Adrenal gland (tissue), 12 donors: Measurements from ENCODE around the gene PAX5. TPM values are rescaled to one million over a fixed set of nuclear protein-coding genes. Genes with fewer than 3 reads are reported as not detected.

Source experiments
- DNase-seq, 7 donors: peaks; one replicate each; pipeline ENCODE4 v3.0.0-alpha.2; 2019 to 2020
- H3K27ac ChIP-seq, 5 donors: fragments of 200-600 bp; sonication (generic) in 4 of 5; 1 replicate in 3 of 5; 2 replicates in 2 of 5; pipeline versions ENCODE4 v1.5.1 to v1.8.0; 2016 to 2020; ENCODE audit warnings: mild to moderate bottlenecking in 1 of 5
- H3K27me3 ChIP-seq: fragments of 200-600 bp; 2 replicates; pipeline ENCODE4 v1.8.0; 2021
- H3K36me3 ChIP-seq, 2 donors: fragments of 200-600 bp; replicated peaks in 1 of 2; 1 replicate in 1 of 2; 2 replicates in 1 of 2; pipeline versions ENCODE4 v1.5.1 to v1.8.0; 2018 to 2022
- H3K4me1 ChIP-seq, 2 donors: fragments of 200-600 bp; replicated peaks in 1 of 2; 1 replicate in 1 of 2; 2 replicates in 1 of 2; pipeline versions ENCODE4 v1.5.1 to v1.8.0; 2018 to 2021
- H3K4me3 ChIP-seq, 4 donors: fragments of 200-600 bp; sonication (generic) in 3 of 4; one replicate each; pipeline ENCODE4 v1.5.1; 2016 to 2018
- H3K9me3 ChIP-seq, 3 donors: fragments of 200-600 bp; sonication (generic) in 1 of 3; replicated peaks in 1 of 3; 1 replicate in 2 of 3; 2 replicates in 1 of 3; pipeline versions ENCODE4 v1.5.1 to v1.8.0; 2016 to 2021
- POLR2A ChIP-seq, 2 donors: fragments of 450-650 bp; IDR thresholded peaks; one replicate each; pipeline ENCODE4 v1.6.1; 2017; ENCODE audit warnings: antibody characterized with exemption in 2 of 2, mild to moderate bottlenecking in 2 of 2, moderate library complexity in 1 of 2
- WGBS, 4 donors: extraction: QIAGEN DNeasy Blood & Tissue Kit in 2 of 4; methylation state at CpG; one replicate each; pipeline versions ENCODE4 v1.1.5 to v1.1.7; 2013 to 2017; 5-methylcytosine and 5-hydroxymethylcytosine counted together
- intact Hi-C, 2 donors: fragments of 100-400 bp; cut with DNase I; formaldehyde crosslinking; loops; one replicate each; pipeline versions ENCODE4 v1.14.1 to v1.15.0; 2022 to 2023
- polyA plus RNA-seq, 3 donors: library from polyadenylated mRNA; stranded (reverse); fragments of 200-250 nt in 2 of 3; fragments of 350-450 nt in 1 of 3; fragmentation: Illumina TruSeq in 1 of 3; extraction: RNeasy Lipid Tissue Mini Kit (QIAGEN cat#74804) in 1 of 3; gene quantifications; one replicate each; pipeline ENCODE4 v1.2.3, GENCODE V29; 2013 to 2014
- total RNA-seq, 9 donors: library from RNA; depleted of rRNA in 4 of 9; stranded (reverse); fragments of >200 nt in 4 of 9; fragments of 120-200 nt in 1 of 9; fragmentation: NEBNext Ultra II Directional in 1 of 9; extraction: Animal tissue kit (Norgen Biotek cat#: 25700) in 1 of 9; gene quantifications; one replicate each; pipeline versions ENCODE4 v1.1.0 to v1.2.4, GENCODE V29; 2013 to 2023
- TF ChIP-seq, protein P1 (sequence below), 6 experiments: fragments of 450-650 bp in 4 of 6; fragments of 200-600 bp in 2 of 6; sonication (generic) in 1 of 6; IDR thresholded peaks; 1 replicate in 5 of 6; 2 replicates in 1 of 6; pipeline versions ENCODE4 v1.5.1 to v1.8.0; 2016 to 2021; ENCODE audit warnings: antibody characterized with exemption in 6 of 6, mild to moderate bottlenecking in 2 of 6, moderate library complexity in 1 of 6
- donor health status: healthy with polysubstance abuse.
- donor health status: Bipolar disorder and iron deficiency.
- donor health status: DM: yes; HTN: yes; CAD: no.
- donor health status: DM: no; HTN: no; CAD: no.
- donor health status: DM: no; HTN: no; CAD: no.
- donor health status: DM: yes; HTN: yes; CAD: no.

Gene PAX5
- total and polyA plus RNA-seq, 12 donors: under 0.01 to 0.22 (median 0.09) TPM; not detected in 6

DNA sequence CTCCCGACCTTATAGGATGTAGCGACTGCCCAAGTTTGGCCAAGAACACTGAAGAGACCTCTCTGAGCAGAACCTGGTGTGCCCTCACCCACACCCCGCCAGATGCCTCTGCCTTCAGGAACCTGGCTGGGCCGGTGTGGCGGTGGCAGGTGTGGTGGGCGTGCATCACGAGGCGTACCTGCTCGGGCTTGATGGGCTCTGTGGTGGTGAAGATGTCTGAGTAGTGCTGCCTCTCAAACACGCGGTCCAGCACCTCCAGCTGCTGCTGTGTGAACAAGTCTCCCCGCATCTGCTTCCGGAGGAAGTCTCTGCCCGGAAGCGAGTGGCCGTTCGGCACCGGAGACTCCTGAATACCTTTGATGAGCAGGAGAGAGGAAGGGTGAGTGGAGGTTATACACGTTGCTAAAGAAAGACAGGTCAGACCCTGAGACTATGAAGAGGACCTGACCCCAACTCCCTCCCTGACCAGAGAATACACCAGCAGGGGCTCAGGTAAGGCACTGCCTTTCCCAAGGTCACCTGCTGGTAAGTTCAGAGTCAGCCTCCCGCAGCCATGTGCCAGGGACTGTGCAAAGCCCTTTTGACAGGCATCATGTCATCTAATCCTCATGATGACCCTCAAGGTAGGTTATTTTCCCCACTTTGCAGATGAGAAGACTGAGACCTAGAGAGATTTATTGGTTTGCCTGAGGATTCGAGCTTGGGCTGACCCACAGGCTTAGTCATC is 67.5 kb downstream of the PAX5 start:
- intact Hi-C loops: no loop called here
- Histone ChIP-seq H3K36me3 (no peaks in the 10 kb centered on the region), H3K9me3 (no peaks in the 10 kb centered on the region), H3K4me3 (no peak overlapping the region), H3K27me3 (no peaks in the 10 kb centered on the region), H3K4me1 (no peaks in the 10 kb centered on the region), H3K27ac (no peak overlapping the region)
- 81 to 89% (median 87%) methylated on average over 9 to 21 of the region's 21 CpGs for WGBS, 4 donors
- no peak for DNase-seq
- no peak for TF ChIP-seq POLR2A (IDR thresholded peaks at IDR 0.05)
- TF ChIP-seq, protein P1, sequence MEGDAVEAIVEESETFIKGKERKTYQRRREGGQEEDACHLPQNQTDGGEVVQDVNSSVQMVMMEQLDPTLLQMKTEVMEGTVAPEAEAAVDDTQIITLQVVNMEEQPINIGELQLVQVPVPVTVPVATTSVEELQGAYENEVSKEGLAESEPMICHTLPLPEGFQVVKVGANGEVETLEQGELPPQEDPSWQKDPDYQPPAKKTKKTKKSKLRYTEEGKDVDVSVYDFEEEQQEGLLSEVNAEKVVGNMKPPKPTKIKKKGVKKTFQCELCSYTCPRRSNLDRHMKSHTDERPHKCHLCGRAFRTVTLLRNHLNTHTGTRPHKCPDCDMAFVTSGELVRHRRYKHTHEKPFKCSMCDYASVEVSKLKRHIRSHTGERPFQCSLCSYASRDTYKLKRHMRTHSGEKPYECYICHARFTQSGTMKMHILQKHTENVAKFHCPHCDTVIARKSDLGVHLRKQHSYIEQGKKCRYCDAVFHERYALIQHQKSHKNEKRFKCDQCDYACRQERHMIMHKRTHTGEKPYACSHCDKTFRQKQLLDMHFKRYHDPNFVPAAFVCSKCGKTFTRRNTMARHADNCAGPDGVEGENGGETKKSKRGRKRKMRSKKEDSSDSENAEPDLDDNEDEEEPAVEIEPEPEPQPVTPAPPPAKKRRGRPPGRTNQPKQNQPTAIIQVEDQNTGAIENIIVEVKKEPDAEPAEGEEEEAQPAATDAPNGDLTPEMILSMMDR (IDR thresholded peaks at IDR 0.05): no peak

DNA sequence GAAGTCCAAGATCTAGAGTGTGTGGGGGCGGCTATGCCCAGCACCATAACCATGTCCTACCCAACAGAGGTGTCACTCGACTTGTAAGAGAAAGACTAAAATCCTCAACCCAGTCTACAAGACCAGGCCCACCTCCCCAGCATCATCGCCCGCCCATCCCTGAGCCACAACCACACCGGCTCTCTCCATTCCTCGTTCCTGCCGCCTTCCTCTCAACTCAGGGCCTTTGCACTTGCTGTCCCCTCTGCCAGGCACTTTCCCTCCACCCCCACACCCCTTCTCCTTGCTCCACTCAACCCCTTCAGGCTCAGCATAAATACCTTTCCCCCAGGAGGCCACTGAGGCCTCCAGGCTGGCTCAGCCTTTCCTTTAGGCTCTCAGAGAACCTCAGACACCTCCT is 69.3 kb downstream of the PAX5 start:
- Histone ChIP-seq H3K27ac (no peak overlapping the region), H3K27me3 (no peaks in the 10 kb centered on the region), H3K4me3 (no peak overlapping the region), H3K9me3 (no peaks in the 10 kb centered on the region), H3K4me1 (no peaks in the 10 kb centered on the region), H3K36me3 (no peaks in the 10 kb centered on the region)
- TF ChIP-seq, protein P1 (IDR thresholded peaks at IDR 0.05): no peak
- TF ChIP-seq POLR2A (IDR thresholded peaks at IDR 0.05): no peak
- intact Hi-C loops: no loop called here
- no peak for DNase-seq
- WGBS, 4 donors: 93 to 96% (median 94%) methylated on average over 7 of the region's 7 CpGs

DNA sequence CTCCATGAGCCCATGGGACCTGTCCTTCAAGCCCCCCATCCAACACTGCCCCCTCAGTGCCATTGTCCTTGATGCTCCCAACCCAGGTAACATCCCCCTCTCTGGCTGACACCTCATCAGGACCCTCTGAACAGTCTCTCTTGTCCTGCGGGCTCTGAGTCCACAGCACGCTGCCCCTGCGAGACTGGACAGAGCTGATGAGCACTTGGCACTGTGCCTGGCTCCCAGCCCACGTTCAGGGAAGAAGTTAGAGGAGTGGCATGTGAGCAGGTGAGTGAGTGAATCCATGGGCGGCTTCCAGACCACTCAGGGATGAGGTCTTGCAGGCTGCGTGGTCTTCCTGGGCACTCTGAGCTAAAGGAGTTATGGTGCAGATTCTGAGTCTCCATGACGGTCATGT is 70.7 kb downstream of the PAX5 start:
- 73 to 82% (median 79%) methylated on average over 7 of the region's 7 CpGs for WGBS, 4 donors
- TF ChIP-seq POLR2A (IDR thresholded peaks at IDR 0.05): no peak
- TF ChIP-seq, protein P1 (IDR thresholded peaks at IDR 0.05): no peak
- Histone ChIP-seq H3K27ac (no peak overlapping the region), H3K4me3 (no peak overlapping the region), H3K27me3 (no peaks in the 10 kb centered on the region), H3K4me1 (no peaks in the 10 kb centered on the region), H3K36me3 (no peaks in the 10 kb centered on the region), H3K9me3 (no peaks in the 10 kb centered on the region)
- intact Hi-C loops: no loop called here
- DNase-seq: no peak

DNA sequence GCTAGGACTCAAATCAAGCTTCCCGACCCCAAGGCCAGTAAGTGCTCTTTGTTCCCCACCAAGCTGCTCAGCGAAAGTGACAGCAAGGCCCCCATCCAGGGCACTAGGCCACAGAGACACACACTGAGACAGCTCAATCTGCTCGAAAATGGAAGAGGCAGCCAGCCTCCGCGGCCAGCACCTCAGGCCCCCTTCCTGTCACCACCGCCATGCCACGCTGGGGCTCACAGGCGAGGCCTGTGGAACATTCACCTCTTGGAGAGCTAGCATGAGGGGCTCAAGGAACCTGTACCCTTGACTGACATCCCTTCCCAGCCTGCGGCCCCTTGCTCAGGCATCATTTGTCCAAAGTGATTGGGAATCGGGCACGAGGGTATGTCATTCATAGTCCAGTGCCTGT is 71.4 kb downstream of the PAX5 start:
- 85 to 94% (median 91%) methylated on average over 9 to 11 of the region's 11 CpGs for WGBS, 4 donors
- no peak for TF ChIP-seq POLR2A (IDR thresholded peaks at IDR 0.05)
- TF ChIP-seq, protein P1 (IDR thresholded peaks at IDR 0.05): no peak
- Histone ChIP-seq H3K4me1 (no peaks in the 10 kb centered on the region), H3K27ac (no peak overlapping the region), H3K4me3 (no peak overlapping the region), H3K9me3 (no peaks in the 10 kb centered on the region), H3K36me3 (no peaks in the 10 kb centered on the region), H3K27me3 (peaks cover under 1% of the 10 kb centered on the region)
- DNase-seq: no peak
- intact Hi-C loops: no loop called here
